ENCODE data around the gene SLC15A2.
"Not testable (repeated sequence)": the region's sequence is repeated elsewhere in the genome, so short reads cannot be mapped to it uniquely, and the experiment has no call there.

SLC15A2 gene

DNA sequence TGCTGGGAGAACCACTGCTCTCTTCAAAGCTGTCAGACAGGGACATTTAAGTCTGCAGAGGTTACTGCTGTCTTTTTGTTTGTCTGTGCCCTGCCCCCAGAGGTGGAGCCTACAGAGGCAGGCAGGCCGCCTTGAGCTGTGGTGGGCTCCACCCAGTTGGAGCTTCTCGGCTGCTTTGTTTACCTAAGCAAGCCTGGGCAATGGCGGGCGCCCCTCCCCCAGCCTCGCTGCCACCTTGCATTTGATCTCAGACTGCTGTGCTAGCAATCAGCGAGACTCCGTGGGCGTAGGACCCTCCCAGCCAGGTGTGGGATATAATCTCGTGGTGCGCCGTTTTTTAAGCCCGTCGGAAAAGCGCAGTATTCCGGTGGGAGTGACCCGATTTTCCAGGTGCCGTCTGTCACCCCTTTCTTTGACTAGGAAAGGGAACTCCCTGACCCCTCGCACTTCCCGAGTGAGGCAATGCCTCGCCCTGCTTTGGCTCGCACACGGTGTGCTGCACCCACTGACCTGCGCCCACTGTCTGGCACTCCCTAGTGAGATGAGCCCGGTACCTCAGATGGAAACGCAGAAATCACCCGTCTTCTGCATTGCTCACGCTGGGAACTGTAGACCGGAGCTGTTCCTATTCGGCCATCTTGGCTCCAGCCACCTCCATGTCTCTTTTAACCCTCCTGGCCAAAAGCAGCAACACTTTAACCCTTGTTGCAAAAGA is 44.1 kb downstream of the SLC15A2 start:
- DNase-seq: not testable (repeated sequence)

DNA sequence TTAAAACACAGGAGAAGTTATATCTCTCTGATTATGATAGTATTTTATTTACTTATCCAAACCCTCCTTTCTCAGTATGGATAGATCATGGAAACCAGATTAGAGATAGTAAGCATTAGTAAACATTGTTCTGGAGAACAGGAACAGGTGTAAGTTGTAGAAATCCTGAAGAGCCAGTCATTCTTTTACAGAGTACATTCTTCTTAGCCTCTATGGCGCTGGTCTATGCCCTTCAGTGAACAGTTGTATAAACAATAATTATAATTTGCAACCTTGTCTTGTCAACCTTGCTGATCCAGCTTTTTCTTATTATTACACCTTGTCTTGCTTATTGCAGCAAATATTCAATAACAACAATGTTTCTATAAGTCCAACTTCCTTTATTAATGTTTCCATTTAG is 47.4 kb downstream of the SLC15A2 start:
- DNase-seq: no peak

DNA sequence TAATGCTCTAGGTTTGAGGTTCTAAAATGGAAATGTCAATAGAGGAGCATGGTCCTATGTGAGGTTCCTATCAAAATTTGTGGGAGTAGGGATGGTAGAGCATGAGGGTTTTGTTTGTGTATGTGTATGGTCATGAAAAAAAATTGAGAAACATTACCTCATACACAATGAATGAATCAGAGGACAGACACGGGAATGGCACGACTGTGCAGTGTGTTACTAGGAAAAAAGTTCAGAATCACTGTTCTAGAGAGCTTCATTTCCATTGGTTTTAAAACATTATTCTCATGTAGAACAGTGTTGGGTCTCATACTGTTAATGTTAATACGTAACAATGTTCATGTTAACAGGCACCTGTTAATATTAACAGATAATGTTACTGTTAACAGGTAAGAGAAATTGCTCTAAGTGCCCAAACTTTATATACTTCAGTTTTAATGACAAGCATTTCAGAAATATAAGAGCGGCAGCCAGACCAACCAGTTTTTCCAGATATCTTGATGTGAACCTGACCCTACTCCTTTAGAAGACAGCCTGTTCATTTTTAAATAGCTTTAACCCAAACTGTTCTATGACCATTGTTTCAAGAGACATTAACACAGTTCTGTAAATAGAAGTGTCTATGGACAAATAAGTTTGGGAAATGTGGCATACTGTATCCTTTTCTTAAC is 48.0 kb downstream of the SLC15A2 start:
- no peak for DNase-seq

DNA sequence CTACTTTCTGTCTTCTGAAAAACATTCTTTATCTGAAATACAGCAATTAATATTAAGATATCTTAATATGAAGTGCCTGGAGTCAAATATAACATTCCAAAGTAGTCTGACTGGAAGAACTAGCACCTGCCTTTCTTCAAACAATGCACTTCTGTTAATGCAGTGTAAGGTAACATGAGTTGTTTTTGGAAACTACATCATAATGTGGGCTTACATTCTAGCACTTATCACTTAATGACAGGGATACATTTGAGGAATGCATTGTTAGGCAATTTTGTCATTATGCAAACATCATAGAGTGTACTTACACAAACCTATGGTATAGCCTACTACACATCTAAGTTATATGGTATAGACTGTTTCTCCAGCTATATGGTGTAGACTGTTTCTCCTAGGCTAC is 49.2 kb downstream of the SLC15A2 start:
- DNase-seq: no peak

DNA sequence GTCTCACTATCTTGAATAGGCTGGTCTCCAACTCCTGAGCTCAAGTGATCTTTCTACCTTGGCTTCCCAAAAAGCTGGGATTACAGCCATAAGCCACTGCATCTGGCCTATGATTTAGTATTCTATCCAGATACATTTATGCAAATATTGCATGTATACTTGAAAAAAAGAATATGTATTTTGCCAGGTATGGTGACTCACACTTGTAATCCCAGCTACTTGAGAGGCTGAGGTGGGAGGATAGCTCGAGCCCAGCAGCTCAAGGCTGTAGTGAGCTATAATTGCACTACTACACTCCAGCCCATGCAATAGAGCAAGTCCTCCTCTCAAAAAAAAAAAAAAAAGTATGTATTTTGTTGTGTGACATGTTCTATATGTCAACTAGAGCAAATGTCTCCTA is 54.4 kb downstream of the SLC15A2 start:
- DNase-seq: no peak

DNA sequence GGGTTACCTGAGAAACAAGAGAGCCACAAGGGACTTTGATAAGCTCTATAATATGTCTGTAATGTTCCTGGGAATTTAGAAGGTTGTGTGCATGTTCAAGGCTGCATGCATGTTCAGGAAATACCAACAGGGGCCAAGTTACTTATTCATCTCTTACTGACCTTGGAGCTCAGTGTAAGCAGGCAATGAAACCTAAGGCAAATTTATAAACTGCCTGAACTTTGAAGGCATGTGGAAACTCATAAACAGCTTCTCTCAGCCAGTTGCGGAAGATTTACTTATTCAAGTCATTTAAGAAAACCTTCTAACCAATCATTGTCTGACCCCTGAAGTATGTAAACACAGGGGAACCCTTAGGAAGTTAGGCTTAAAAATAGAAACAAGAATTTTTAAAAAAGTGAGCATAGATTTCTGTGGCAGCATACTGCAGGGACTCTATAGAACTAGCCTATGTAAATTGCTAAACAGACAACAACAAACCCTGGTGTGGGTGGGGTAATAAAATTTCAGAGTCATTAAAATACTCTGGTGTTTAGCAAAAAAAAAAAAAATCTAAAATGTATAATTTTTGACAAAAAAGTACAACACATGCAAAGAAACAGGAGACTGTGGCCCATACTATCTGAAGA is 57.2 kb downstream of the SLC15A2 start:
- DNase-seq: no peak

DNA sequence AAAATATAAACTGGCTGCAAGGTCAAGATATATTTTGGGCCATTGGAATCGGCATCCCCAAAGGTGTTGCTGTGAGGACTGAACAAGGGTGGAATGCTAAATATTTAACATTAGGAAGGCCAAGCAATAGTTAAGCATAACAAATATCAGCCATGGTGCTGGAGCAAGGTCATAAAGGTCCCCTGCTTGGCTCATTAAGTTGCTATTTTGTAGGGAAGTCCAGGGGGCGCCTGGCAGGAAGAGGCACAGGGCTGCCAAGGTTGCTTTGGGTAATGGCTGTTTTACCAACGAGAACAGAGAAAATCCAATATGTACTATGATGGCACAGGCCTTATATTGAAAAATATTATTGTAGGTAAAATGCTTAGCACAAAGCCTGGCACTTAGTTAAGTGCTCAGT is 62.2 kb downstream of the SLC15A2 start:
- DNase-seq: no peak

DNA sequence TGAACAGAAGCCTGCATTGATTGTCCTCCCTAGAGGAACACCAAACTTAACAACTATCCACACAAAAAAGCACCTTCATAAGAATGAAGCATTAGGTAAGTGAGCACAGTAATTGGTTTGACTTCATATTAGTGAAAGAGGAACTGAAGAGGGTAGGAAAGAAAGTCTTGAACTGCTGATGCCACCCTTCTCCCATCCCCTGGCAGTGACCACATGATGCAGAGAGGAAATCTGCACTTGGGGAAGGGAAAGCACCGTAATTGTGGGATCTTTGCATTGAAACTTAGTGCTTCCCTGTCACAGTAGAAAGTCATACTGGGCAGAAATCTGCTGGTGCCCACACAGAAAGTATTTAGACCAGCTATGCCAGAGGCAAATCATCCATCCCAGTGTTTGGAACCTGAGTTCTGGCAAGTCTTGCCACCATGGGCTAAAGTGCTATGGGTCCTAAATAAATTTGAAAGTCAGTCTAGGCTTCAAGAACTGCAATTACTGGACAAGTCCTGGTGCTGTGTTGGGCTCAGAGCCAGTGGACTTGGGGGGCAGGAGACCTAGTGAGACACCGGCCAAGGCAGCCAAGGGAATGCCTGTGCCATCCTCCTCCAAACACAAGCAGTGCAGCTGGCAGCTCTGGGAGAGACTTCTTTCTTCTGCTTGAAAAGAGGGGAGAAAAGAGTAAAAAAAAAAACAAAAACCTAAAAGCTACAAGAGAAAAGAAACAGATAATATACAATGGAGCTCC is 63.6 kb downstream of the SLC15A2 start:
- DNase-seq: no peak

DNA sequence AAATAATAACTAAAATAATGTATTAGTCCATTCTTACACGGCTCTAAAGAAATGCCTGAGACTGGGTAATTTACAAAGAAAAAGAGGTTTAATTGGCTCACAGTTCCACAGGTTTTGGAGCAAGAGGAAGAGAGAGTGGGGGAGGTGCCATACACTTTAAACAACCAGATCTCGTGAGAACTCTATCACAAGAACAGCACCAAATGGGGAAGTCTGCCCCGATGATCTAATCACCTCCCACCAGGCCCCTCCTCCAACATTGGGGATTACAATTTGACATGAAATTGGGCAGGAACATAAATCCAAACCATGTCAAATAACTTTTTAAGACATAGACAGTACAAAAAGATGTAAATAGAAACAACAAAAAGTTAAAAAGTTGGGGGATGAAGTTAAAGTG is 64.6 kb downstream of the SLC15A2 start:
- no peak for DNase-seq

DNA sequence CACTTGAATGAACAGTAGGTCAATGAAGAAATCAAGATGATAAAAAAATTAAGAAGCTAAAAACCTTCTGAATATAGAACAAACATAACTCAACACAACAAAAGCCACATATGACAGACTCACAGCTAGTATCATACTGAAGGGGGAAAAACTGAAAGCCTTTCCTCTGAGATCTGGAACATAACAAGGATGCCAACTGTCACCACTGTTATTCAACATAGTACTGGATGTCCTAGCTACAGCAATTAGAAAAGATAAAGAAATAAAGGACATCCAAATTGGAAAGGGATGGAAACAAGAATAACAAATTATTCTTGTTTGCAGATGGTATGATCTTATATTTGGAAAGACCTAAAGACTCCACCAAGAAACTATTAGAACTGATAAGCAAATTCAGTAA is 67.1 kb downstream of the SLC15A2 start:
- no peak for DNase-seq

DNA sequence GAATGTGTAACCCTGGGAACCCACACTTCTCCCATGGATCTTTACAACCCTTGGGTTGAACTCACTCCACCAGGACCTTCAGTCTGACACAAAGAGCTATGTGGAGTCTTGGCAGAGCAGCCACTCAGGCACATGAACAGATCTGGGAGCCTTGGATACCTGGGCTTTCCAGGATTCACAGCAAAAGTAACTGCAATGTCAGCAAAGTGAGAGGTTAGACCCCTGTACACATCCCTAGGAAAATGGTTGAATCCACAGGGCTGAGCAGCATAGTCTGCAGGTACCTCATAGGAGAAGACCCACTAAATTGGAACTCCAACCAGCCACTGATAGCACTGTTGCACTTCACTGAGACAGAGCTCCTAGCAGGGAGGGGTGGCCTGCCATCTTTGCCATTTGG is 68.2 kb downstream of the SLC15A2 start:
- no peak for DNase-seq

DNA sequence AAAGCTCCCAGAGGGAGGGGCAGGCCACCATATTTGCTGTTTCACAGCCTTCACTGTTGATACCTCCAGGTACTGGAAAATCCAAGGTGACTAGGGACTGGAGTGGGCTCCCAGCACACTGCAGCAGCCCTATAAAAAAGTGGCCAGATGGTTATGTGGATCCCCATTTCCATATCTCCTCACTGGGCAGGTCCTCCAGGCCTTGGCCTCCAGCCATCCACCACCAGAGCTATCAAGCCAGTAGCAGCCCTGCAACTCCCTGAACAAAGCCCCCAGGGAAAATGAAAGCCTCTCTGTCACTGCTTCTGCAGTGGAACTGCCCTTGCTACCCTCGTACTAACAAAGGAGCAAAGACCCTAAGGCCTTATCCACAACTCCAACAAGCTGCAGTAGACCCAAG is 69.4 kb downstream of the SLC15A2 start:
- DNase-seq: no peak

DNA sequence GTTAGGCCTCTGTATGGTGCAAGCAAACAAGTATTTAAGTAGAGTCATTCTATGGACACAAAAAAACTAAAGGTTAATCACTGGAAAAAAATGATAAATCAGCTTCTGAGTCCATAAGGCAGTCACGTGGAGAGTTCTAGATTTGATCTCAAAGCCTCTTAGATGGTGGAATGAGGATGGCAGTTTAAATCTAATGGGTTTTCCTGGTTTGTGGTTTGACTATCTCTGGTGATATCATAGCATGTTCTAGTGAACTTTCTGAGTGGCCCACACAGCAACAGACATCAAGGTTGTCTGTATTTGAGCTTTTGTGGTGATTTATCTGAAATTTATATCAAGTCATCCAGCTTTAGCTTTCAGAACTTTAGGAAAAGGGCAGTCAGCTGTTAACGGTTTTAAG is 75.4 kb downstream of the SLC15A2 start:
- DNase-seq: no peak

DNA sequence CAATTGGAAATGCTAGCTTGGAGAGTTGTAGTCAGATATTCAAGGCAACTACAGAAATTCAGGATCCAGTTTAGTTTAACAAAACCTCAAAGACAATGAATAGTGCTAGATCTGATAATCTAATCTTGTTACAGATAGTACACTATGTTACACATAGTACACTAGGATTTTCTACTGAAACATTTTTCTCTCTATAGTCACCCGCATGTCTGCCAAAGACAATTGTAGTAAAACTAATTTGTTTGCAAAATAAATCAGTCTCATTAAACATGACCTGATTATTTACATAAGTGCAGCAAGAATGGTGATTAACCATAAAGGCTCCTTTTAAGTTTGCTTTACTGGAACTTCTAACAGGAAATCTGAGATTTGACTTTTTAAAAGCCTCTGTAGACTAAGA is 75.8 kb downstream of the SLC15A2 start:
- DNase-seq: no peak

DNA sequence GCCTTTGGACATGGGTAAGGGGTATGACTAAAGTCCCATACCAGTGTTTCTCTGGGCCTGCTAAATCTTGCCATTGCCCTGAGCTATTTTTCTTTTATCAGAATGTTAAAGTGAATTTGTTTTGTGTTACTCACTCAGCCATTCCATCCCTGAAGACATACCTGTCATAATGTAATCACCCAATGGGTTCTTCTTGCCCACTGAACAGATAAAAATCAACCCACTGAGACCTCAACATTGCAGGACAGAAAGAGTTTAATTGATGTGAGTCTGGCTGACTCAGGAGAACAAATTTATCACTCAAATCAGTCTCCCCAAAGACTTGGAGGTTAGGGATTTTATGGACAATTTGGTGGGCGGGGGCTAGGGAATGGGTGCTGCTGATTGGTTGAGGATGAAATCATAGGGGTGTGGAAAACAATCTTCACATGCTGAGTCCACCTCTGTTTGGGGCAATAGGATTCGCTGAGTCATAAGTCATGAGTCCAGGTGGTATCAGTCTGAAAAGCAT is 80.5 kb downstream of the SLC15A2 start:
- no peak for DNase-seq

DNA sequence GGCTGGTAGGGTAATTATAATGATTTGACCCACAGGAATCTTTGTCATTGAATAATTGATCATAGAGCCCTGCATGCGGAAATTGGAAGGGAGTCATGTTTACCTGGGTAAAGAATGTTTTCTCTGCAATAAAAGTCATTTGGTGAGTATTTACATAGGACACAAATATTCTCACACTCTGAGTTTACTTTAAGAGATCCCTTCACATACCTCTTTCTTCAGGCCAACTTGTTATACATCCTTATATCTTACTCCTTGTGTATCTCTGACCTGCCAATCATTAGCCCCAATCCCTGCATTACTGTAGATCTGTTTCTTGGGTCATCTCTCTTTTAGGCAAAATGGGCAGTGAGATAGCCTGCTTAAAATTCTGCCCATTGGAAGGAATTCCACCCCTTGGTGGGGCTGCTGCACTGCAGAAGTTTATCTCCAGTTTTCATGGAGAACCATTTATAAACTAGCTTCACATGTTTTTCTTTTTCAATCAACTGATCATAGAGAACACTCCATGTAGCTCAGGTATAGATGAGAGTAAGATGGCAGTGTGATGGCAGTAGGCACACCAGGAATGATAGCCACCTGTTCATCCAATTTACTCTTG is 81.6 kb downstream of the SLC15A2 start:
- no peak for DNase-seq

DNA sequence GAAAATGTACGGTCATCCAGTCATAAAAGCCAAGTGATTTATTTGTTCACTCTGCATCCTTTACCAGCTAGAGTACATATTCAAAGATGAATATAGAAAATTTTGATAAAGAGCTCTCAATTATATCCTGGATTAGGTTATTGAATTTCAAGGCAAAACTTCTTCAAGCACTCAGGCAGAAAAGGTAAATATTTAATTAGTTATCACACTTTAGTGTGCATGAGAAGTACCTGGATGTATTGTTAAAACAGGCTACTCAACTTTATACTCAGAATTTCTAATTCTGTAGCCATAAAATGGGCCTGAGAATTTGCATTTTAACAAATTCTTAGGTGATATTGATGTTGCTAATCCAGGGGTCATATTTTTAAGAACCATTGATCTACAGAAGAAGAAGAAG is 82.5 kb downstream of the SLC15A2 start:
- no peak for DNase-seq

DNA sequence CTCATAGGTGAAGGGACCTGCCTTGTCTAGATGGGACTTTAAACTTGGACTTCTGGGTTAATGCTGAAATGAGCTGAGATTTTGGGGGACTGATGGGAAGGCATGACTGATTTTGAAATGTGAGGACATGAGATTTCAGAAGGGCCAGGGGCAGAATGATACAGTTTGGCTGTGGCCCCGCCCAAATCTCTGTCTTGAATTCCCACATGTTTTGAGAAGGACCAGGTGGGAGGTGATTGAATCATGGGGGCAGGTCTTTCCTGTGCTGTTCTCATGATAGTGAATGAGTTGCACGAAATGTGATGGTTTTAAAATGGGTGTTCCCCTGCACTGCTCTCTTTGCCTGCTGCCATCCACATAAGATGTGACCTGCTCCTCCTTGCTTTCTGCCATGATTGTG is 85.0 kb downstream of the SLC15A2 start:
- DNase-seq: no peak

DNA sequence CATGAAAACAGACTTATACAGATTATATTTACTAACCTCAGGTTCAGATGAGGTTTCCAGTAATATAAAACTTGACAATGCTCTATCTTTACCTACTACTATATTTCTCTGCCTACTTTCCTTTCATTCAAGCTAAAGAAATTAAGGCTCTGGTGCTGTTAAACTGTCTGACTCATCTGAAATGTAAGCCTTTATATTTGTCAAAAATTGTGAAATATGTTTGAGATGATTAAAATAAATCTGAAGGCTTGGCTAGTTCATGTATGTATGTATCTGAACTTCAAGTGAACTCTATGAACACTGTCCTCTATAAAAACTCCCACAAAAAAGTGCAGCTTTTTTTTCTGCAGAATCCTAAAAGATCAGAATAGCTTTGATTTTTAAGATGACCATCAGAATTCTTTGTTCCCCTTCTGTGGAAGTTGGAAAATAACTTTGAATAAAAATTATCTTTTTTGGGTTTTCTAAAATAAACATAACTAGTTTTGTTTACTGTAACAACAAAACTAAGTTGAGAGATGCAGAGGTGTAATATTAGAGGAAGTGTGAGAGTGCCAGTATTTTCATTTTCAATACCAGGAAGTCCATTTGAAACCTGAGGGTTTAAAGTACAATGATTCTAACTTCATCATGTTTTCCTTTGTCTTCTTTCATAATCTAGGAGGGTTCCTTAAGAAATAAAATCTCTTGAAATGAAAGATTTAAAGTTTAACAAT is 85.7 kb downstream of the SLC15A2 start:
- DNase-seq: no peak

DNA sequence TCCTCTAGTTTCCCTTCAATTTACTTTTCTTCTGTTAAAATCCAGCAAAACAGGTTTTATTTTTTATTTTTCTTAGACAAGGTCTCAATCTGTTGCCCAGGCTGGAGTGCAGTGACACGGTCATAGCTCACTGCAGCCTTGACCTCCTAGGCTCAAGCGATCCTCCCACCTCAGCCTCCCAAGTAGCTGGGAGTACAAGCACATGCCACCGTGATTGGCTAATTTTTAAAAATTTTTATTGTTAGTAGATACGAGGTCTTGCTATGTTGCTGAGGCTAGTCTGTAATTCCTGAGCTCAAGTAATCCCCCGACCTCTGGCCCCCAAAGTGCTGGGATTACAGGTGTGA is 86.2 kb downstream of the SLC15A2 start:
- DNase-seq: no peak

DNA sequence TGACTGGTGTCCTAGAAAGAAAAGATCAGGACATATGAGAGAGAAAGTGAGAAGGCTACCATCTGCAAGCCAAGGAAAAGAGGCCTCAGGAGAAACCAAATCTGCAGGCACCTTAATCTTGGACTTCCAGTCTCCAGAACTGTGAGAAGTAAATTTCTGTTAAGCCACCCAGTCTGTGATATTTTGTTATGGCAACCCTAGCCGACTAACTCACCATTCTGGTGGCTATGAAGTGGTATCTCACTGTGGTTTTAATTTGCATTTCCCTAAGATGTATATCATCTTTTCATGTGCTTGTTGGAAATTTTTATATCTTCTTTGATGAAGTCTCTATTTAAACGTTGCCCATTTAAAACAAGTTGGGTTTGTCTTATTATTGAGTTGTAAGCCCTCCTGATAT is 87.3 kb downstream of the SLC15A2 start:
- no peak for DNase-seq

DNA sequence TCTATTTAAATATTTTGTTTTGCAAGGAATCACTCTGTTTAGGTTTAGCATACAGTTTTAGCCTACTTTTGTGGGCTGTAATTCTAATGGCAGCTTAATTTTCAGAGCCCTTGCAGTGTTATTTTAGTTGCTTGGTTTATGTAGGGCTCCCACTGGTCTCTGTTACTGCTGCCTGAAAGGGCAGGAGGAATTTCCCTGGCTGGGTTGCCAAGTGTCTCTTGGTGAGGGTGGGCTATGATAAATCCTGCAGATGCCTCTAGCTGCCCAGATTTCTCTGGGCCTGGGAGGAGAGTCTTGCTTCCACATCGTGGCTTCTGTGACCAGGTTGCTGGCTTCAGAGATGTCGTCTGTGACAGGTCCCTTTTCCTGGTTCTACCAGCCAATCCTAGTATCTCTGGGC is 91.6 kb downstream of the SLC15A2 start:
- no peak for DNase-seq

DNA sequence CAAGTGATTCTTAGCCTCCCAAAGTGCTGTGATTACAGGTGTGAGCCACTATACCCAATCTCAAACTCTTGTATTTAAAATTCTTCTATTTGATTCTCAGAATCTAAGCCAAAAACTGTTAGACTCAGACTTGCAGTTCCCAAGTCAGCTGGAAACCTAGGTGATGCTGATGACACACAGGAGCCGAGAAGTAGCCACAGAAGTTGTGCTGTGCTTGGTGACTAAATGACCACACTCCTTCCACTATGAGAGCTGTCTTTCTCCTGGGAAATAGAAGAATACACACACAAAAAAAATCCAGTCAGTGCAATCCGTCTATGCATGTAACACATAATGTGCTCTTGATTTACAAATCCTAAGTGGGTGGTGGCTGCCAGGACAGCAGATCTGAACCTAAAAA is 93.9 kb downstream of the SLC15A2 start:
- no peak for DNase-seq
